Stimulated activated CD4-positive, alpha-beta T cell treated with anti-CD3 and anti-CD28 coated beads, Interleukin-1b, Interleukin-23, amount 100 ng/mL, for 4 hours (primary cell): ENCODE data around the gene KCNC1.

Source experiments
- DNase-seq, 2 donors: peaks; one replicate each; pipeline ENCODE4 v3.0.0-alpha.2; 2020; ENCODE audit warnings: low read depth in 2 of 2

KCNC1 gene

GRCh38 chr11:17792161-17792560 lies 57.6 kb downstream of the KCNC1 start:
- no peak for DNase-seq

- DNase-seq, result no peak
These were observed 59.1 kb downstream of the KCNC1 start for GRCh38 chr11:17793642-17794170.

- no peak for DNase-seq
These were observed 60.4 kb downstream of the KCNC1 start for GRCh38 chr11:17794981-17795380.

- DNase-seq, result no peak
These were observed 61.6 kb downstream of the KCNC1 start for GRCh38 chr11:17796154-17796553.

- DNase-seq, result no peak
These were observed 63.7 kb downstream of the KCNC1 start for GRCh38 chr11:17798253-17798652.

- DNase-seq, result no peak
These were observed 64.1 kb downstream of the KCNC1 start for GRCh38 chr11:17798716-17799115.

GRCh38 chr11:17799147-17799546 lies 64.6 kb downstream of the KCNC1 start:
- DNase-seq, result no peak

- no peak for DNase-seq
These were observed 66.6 kb downstream of the KCNC1 start for GRCh38 chr11:17801166-17801565.

GRCh38 chr11:17802491-17802890 lies 67.9 kb downstream of the KCNC1 start:
- DNase-seq, result no peak

GRCh38 chr11:17803754-17804334 lies 69.3 kb downstream of the KCNC1 start:
- DNase-seq, result no peak

- no peak for DNase-seq
These were observed 70.5 kb downstream of the KCNC1 start for GRCh38 chr11:17805043-17805442.

GRCh38 chr11:17805873-17806272 lies 71.3 kb downstream of the KCNC1 start:
- no peak for DNase-seq

- no peak for DNase-seq
These were observed 72.5 kb downstream of the KCNC1 start for GRCh38 chr11:17807034-17807433.

- no peak for DNase-seq
These were observed 75.5 kb downstream of the KCNC1 start for GRCh38 chr11:17810041-17810440.

- DNase-seq, result no peak
These were observed 76.2 kb downstream of the KCNC1 start for GRCh38 chr11:17810746-17811145.

GRCh38 chr11:17811352-17811751 lies 76.8 kb downstream of the KCNC1 start:
- DNase-seq, result no peak

GRCh38 chr11:17812091-17812864 lies 77.7 kb downstream of the KCNC1 start:
- no peak for DNase-seq

- no peak for DNase-seq
These were observed 78.2 kb downstream of the KCNC1 start for GRCh38 chr11:17812865-17813187.

GRCh38 chr11:17813391-17814059 lies 78.9 kb downstream of the KCNC1 start:
- DNase-seq, result no peak

GRCh38 chr11:17814546-17814945 lies 80.0 kb downstream of the KCNC1 start:
- DNase-seq, result no peak

- no peak for DNase-seq
These were observed 81.8 kb downstream of the KCNC1 start for GRCh38 chr11:17816232-17816931.

- no peak for DNase-seq
These were observed 87.2 kb downstream of the KCNC1 start for GRCh38 chr11:17821648-17822400.
